NK-92 (cell line): ENCODE results near the gene ATXN10.
"Not testable (repeated sequence)": the region's sequence is repeated elsewhere in the genome, so short reads cannot be mapped to it uniquely, and the experiment has no call there.

Source experiments
- DNase-seq: peaks from one replicate; lab custom pipeline; 2025; ENCODE audit not compliant: unreplicated experiment; lab: John Stamatoyannopoulos, UW

The ATXN10 gene

GRCh38 chr22:45676024-45676423, 4.4 kb downstream of the ATXN10 start:
- DNase-seq, result no peak

- DNase-seq, result no peak
These were observed 5.4 kb downstream of the ATXN10 start for GRCh38 chr22:45677063-45677462.

- DNase-seq, result no peak
These were observed 7.6 kb downstream of the ATXN10 start for GRCh38 chr22:45678961-45679912.

- DNase-seq, result no peak
These were observed 9.5 kb downstream of the ATXN10 start for GRCh38 chr22:45680932-45681700.

GRCh38 chr22:45682064-45682463, 10.4 kb downstream of the ATXN10 start:
- DNase-seq, result no peak

- DNase-seq, result not testable (repeated sequence)
These were observed 11.1 kb downstream of the ATXN10 start for GRCh38 chr22:45682773-45683172.

GRCh38 chr22:45683248-45683647, 11.6 kb downstream of the ATXN10 start:
- DNase-seq, result no peak

- DNase-seq, result no peak
These were observed 12.0 kb downstream of the ATXN10 start for GRCh38 chr22:45683680-45684079.

GRCh38 chr22:45684169-45684568, 12.5 kb downstream of the ATXN10 start:
- no peak for DNase-seq

- no peak for DNase-seq
These were observed 13.3 kb downstream of the ATXN10 start for GRCh38 chr22:45684752-45685574.

- no peak for DNase-seq
These were observed 14.4 kb downstream of the ATXN10 start for GRCh38 chr22:45686004-45686403.

- no peak for DNase-seq
These were observed 15.2 kb downstream of the ATXN10 start for GRCh38 chr22:45686836-45687235.

GRCh38 chr22:45688600-45689080, 17.0 kb downstream of the ATXN10 start:
- DNase-seq, result no peak

GRCh38 chr22:45689211-45689610, 17.6 kb downstream of the ATXN10 start:
- DNase-seq, result no peak

- DNase-seq, result no peak
These were observed 18.4 kb downstream of the ATXN10 start for GRCh38 chr22:45690008-45690407.

- DNase-seq, result no peak
These were observed 20.9 kb downstream of the ATXN10 start for GRCh38 chr22:45692549-45692948.

- no peak for DNase-seq
These were observed 22.2 kb downstream of the ATXN10 start for GRCh38 chr22:45693835-45694234.

GRCh38 chr22:45696227-45696626, 24.6 kb downstream of the ATXN10 start:
- no peak for DNase-seq

- DNase-seq, result no peak
These were observed 26.5 kb downstream of the ATXN10 start for GRCh38 chr22:45698094-45698493.

GRCh38 chr22:45702981-45703380, 31.3 kb downstream of the ATXN10 start:
- DNase-seq, result no peak

GRCh38 chr22:45703758-45704157, 32.1 kb downstream of the ATXN10 start:
- no peak for DNase-seq
